ENCODE results near the gene HOXA3.

DNA sequence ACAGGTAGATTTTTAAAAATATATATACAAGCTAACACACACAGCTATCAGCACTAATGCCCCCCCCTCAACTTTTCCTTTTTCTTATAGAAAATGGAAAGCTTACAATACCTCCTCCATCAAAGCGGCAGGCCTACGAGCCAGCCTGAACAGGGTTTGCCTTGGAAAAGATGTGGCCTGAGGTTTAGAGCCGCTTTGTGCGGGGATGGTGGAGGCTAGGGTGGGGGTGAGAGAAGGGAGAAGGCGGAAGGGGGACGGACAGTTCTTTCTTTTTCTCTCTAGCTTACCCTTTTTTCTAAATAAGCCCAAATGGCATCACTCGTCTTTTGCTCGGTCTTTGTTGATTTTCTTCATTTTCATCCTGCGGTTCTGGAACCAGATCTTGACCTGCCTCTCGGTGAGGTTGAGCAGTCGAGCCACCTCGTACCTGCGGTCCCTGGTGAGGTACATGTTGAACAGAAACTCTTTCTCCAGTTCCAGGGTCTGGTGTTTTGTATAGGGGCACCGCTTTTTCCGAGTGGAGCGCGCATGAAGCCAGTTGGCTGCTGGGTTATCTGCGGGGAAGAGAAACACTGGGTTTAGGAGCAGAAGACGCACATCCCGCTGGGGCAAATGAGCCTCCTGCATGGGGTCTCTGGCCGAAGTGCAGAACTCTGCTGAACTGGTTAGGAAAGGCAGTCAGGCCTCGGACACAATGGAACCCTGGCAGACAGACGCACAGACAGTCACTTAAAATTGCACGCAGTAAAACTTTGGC lies 11.1 kb upstream of the HOXA3 start:
- TF ChIP-seq EP300 (IDR thresholded peaks at IDR 0.05; ENCODE audit: borderline replicate concordance in 1 of 2, low read depth in 1 of 2, low read length in 1 of 2) (no peak), POLR2AphosphoS5 (IDR thresholded peaks at IDR 0.05; ENCODE audit: low read depth, low read length) (no peak), FOXM1 (IDR thresholded peaks at IDR 0.05; ENCODE audit: low read depth) (no peak), RAD21 (IDR thresholded peaks at IDR 0.05; ENCODE audit: low read length) (no peak), FOSL2 (IDR thresholded peaks at IDR 0.05; ENCODE audit: borderline replicate concordance, low read depth) (no peak), MAX (IDR thresholded peaks at IDR 0.05; ENCODE audit: low read depth) (no peak), GATA2 (CRISPR knock-in tag; IDR thresholded peaks at IDR 0.05) (no peak)
- TF ChIP-seq, protein P1, sequence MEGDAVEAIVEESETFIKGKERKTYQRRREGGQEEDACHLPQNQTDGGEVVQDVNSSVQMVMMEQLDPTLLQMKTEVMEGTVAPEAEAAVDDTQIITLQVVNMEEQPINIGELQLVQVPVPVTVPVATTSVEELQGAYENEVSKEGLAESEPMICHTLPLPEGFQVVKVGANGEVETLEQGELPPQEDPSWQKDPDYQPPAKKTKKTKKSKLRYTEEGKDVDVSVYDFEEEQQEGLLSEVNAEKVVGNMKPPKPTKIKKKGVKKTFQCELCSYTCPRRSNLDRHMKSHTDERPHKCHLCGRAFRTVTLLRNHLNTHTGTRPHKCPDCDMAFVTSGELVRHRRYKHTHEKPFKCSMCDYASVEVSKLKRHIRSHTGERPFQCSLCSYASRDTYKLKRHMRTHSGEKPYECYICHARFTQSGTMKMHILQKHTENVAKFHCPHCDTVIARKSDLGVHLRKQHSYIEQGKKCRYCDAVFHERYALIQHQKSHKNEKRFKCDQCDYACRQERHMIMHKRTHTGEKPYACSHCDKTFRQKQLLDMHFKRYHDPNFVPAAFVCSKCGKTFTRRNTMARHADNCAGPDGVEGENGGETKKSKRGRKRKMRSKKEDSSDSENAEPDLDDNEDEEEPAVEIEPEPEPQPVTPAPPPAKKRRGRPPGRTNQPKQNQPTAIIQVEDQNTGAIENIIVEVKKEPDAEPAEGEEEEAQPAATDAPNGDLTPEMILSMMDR (IDR thresholded peaks at IDR 0.05), result no peak
